Stomach (tissue), 9 donors: ENCODE data around the gene DNAJC25. TPM values are rescaled to one million over a fixed set of nuclear protein-coding genes. Genes with fewer than 3 reads are reported as not detected.

Experiments
- DNase-seq, 2 donors: peaks; one replicate each; pipeline versions ENCODE4 v3.0.0 to v3.0.0-alpha.2; 2013 to 2019
- H3K27ac ChIP-seq, 5 donors: fragments of 200-600 bp in 4 of 5; sonication (generic) in 4 of 5; one replicate each; pipeline ENCODE4 v1.5.1; 2013 to 2019; ENCODE audit warnings: mild to moderate bottlenecking in 1 of 5, moderate library complexity in 1 of 5
- H3K27me3 ChIP-seq, 3 donors: fragments of 200-600 bp; sonication (generic); one replicate each; pipeline ENCODE4 v1.5.1; 2017 to 2019; ENCODE audit warnings: mixed run types in 1 of 3
- H3K36me3 ChIP-seq, 4 donors: fragments of 200-600 bp; sonication (generic); 1 replicate in 3 of 4; 2 replicates in 1 of 4; pipeline ENCODE4 v1.5.1; 2016 to 2019
- H3K4me1 ChIP-seq, 4 donors: fragments of 200-600 bp; sonication (generic); one replicate each; pipeline ENCODE4 v1.5.1; 2016 to 2019
- H3K4me3 ChIP-seq, 4 donors: fragments of 200-600 bp; sonication (generic) in 3 of 4; one replicate each; pipeline ENCODE4 v1.5.1; 2016 to 2019; ENCODE audit warnings: mild to moderate bottlenecking in 1 of 4
- H3K9me3 ChIP-seq, 4 donors: fragments of 200-600 bp; sonication (generic); one replicate each; pipeline ENCODE4 v1.5.1; 2016 to 2019
- EP300 ChIP-seq: sonication (generic); formaldehyde crosslinking; IDR thresholded peaks from one replicate; pipeline ENCODE4 v1.6.1; 2017; ENCODE audit warnings: antibody characterized with exemption
- POLR2A ChIP-seq, 4 donors: fragments of 450-650 bp; IDR thresholded peaks; one replicate each; pipeline ENCODE4 v1.6.1; 2016; ENCODE audit warnings: antibody characterized with exemption in 4 of 4, control low read depth in 2 of 4, mild to moderate bottlenecking in 1 of 4, moderate library complexity in 1 of 4
- POLR2AphosphoS5 ChIP-seq, 3 donors: sonication (generic); formaldehyde crosslinking; IDR thresholded peaks; one replicate each; pipeline ENCODE4 v1.6.1; 2016; ENCODE audit warnings: antibody characterized with exemption in 3 of 3
- WGBS, 5 donors: extraction: QIAGEN DNeasy Blood & Tissue Kit in 3 of 5; methylation state at CpG; one replicate each; pipeline versions ENCODE4 v1.1.5 to v1.1.7; 2013 to 2018; 5-methylcytosine and 5-hydroxymethylcytosine counted together
- intact Hi-C: fragments of 100-400 bp; cut with DNase I; formaldehyde crosslinking; loops from one replicate; pipeline ENCODE4 v1.15.1; 2023; ENCODE audit warnings: low total_unique reads
- polyA plus RNA-seq, 3 donors: library from polyadenylated mRNA; stranded (reverse); fragments of 200-250 nt; gene quantifications; one replicate each; pipeline ENCODE4 v1.2.3, GENCODE V29; 2013
- total RNA-seq, 5 donors: library from RNA; depleted of rRNA; stranded (reverse); fragments of >200 nt; gene quantifications; one replicate each; pipeline versions ENCODE4 v1.1.0 to v1.2.3, GENCODE V29; 2014 to 2016
- TF ChIP-seq, protein P1 (sequence below), 7 experiments: fragments of 450-650 bp in 4 of 7; fragments of 200-600 bp in 3 of 7; sonication (generic) in 3 of 7; IDR thresholded peaks; one replicate each; pipeline ENCODE4 v1.5.1; 2016 to 2019; ENCODE audit warnings: antibody characterized with exemption in 7 of 7, control low read depth in 2 of 7, mild to moderate bottlenecking in 1 of 7
- donor health status: healthy with polysubstance abuse.
- donor health status: Bipolar disorder and iron deficiency.
- donor health status: healthy.

Gene DNAJC25
- total and polyA plus RNA-seq, 8 donors: 1.3 to 44.0 (median 4.7) TPM; not detected in 1

DNA sequence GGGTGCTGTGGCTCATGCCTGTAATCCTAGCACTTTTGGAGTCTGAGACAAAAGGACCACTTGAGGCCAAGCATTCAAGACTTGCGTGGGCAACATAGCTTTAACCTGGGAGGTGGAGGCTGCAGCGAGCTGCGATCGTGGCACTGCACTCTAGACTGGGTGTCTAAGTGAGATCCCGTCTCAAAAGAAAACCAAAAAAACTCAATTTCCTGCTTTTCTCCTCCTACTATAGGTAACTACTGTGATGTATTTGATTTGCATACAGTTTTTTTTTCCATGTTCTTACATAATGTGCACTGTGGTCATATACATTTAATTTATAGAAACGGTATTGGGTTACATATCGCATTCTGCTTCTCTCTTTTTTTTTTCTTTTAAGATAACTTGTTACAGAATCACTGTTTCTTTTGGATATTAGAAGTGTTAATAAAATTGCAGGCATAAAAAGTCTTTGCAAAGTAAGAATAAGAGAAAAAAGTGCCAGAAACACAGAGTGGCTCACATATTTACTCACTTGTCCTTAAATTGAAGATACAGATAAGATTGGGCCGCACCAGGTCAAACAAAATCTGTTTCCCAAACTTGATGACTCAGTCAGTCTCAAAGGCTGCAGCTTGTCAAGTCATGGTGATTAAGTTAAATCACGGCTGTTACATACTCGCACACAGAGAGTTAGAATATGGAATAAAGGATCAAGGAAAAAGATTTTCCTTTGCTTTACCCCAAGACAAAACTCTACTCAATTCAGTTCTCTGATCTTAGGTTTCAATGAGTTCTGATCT lies 29.7 kb upstream of the DNAJC25 start:
- Histone ChIP-seq H3K4me1 (peaks cover 5 to 57% (median 37%) of the 10 kb centered on the region in 4 donors), H3K4me3 (no peak overlapping the region), H3K36me3 (peaks cover 2 to 9% (median 7%) of the 10 kb centered on the region in 4 donors), H3K9me3 (no peaks in the 10 kb centered on the region), H3K27me3 (no peaks in the 10 kb centered on the region), H3K27ac (peak overlapping the region in 4 of 5 donors; percentile 42 to 83 (median 59))
- WGBS, 5 donors: 43 to 49% (median 44%) methylated on average over 10 of the region's 10 CpGs
- DNase-seq: peak in 1 of 2 donors; percentile 55
- intact Hi-C loops: no loop called here
- TF ChIP-seq EP300 (no peak), POLR2AphosphoS5 (IDR thresholded peaks at IDR 0.05) (peak in 2 of 3 donors; percentile 51 to 77)

- Histone ChIP-seq H3K9me3 (no peaks in the 10 kb centered on the region), H3K36me3 (no peaks in the 10 kb centered on the region), H3K27ac (peak overlapping the region; percentile 11 to 83 (median 49)), H3K4me3 (no peak overlapping the region), H3K4me1 (peaks cover 5 to 45% (median 34%) of the 10 kb centered on the region in 4 donors), H3K27me3 (peaks cover 0 to 7% (median 0%) of the 10 kb centered on the region in 3 donors)
- intact Hi-C loops: no loop called here
- 33 to 50% (median 47%) methylated on average over 4 of the region's 4 CpGs for WGBS, 5 donors
- TF ChIP-seq POLR2AphosphoS5 (IDR thresholded peaks at IDR 0.05) (peak in 1 of 3 donors; percentile 49), POLR2A (IDR thresholded peaks at IDR 0.05) (no peak)
- peak in 1 of 2 donors; percentile 34 for DNase-seq
Measured at GRCh38 chr9:111603041-111603440, 28.1 kb upstream of the DNAJC25 start.

DNA sequence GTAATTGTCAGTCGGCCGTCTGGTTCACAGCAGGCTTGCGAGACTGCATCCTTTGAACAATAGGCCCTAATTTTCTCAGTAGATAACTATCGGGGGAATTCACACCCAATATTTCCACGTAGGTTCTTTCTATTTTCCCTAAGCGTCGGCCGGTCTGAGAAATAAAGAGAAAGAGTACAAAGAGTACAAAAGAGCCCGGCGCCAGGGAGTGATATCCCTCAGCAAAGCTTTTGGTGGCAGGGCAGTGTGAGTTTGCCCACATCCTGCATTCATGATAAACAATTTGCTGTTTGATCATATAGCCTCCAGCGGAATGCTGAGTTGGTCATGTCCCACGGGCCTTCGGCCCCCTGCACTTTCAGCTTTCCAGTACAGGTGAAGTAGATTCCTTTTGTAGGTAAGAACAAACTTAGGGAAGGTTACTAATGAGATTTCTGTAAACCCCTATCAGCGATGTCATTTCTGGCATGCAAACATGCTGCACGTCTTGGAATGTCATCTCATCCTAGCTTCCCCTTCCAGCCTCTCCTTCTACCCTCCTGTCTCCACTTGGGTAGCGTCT lies 27.0 kb upstream of the DNAJC25 start:
- H3K9me3 ChIP-seq: no peaks in the 10 kb centered on the region
- peaks cover 0 to 7% (median 0%) of the 10 kb centered on the region in 3 donors for H3K27me3 ChIP-seq
- H3K27ac ChIP-seq: peak overlapping the region in 4 of 5 donors; percentile 48 to 83 (median 60)
- no peak for TF ChIP-seq POLR2A (IDR thresholded peaks at IDR 0.05)
- no peak for TF ChIP-seq POLR2AphosphoS5 (IDR thresholded peaks at IDR 0.05)
- TF ChIP-seq EP300: no peak
- TF ChIP-seq, protein P1, sequence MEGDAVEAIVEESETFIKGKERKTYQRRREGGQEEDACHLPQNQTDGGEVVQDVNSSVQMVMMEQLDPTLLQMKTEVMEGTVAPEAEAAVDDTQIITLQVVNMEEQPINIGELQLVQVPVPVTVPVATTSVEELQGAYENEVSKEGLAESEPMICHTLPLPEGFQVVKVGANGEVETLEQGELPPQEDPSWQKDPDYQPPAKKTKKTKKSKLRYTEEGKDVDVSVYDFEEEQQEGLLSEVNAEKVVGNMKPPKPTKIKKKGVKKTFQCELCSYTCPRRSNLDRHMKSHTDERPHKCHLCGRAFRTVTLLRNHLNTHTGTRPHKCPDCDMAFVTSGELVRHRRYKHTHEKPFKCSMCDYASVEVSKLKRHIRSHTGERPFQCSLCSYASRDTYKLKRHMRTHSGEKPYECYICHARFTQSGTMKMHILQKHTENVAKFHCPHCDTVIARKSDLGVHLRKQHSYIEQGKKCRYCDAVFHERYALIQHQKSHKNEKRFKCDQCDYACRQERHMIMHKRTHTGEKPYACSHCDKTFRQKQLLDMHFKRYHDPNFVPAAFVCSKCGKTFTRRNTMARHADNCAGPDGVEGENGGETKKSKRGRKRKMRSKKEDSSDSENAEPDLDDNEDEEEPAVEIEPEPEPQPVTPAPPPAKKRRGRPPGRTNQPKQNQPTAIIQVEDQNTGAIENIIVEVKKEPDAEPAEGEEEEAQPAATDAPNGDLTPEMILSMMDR (IDR thresholded peaks at IDR 0.05): no peak
- 37 to 60% (median 54%) methylated on average over 16 of the region's 16 CpGs for WGBS, 5 donors
- no peak for DNase-seq
- H3K36me3 ChIP-seq: no peaks in the 10 kb centered on the region
- H3K4me3 ChIP-seq: no peak overlapping the region
- intact Hi-C loops: no loop called here
- peaks cover 5 to 42% (median 27%) of the 10 kb centered on the region in 4 donors for H3K4me1 ChIP-seq

- TF ChIP-seq EP300 (no peak), POLR2AphosphoS5 (IDR thresholded peaks at IDR 0.05) (no peak), POLR2A (IDR thresholded peaks at IDR 0.05) (no peak)
- TF ChIP-seq, protein P1 (IDR thresholded peaks at IDR 0.05): no peak
- H3K9me3 ChIP-seq: no peaks in the 10 kb centered on the region
- no peak overlapping the region for H3K4me3 ChIP-seq
- H3K36me3 ChIP-seq: no peaks in the 10 kb centered on the region
- intact Hi-C loops: no loop called here
- H3K4me1 ChIP-seq: peaks cover 5 to 36% (median 20%) of the 10 kb centered on the region in 4 donors
- no peak overlapping the region for H3K27ac ChIP-seq
- DNase-seq: peak in 1 of 2 donors; percentile 20
- 68 to 82% (median 72%) methylated on average over 9 of the region's 9 CpGs for WGBS, 5 donors
- H3K27me3 ChIP-seq: peaks cover 0 to 7% (median 0%) of the 10 kb centered on the region in 3 donors
Measured at GRCh38 chr9:111605041-111605559, 26.0 kb upstream of the DNAJC25 start.

GRCh38 chr9:111610149-111610548 lies 21.0 kb upstream of the DNAJC25 start:
- intact Hi-C loops: no loop called here
- peaks cover 0 to 18% (median 8%) of the 10 kb centered on the region in 4 donors for H3K4me1 ChIP-seq
- H3K4me3 ChIP-seq: no peak overlapping the region
- H3K9me3 ChIP-seq: no peaks in the 10 kb centered on the region
- DNase-seq: no peak
- peaks cover 0 to 14% (median 0%) of the 10 kb centered on the region in 3 donors for H3K27me3 ChIP-seq
- WGBS, 5 donors: 23 to 40% (median 37%) methylated on average over 5 of the region's 5 CpGs
- peak overlapping the region in 3 of 5 donors; percentile 19 to 62 (median 38) for H3K27ac ChIP-seq
- TF ChIP-seq EP300: no peak
- no peak for TF ChIP-seq POLR2AphosphoS5 (IDR thresholded peaks at IDR 0.05)
- TF ChIP-seq POLR2A (IDR thresholded peaks at IDR 0.05): no peak
- TF ChIP-seq, protein P1 (IDR thresholded peaks at IDR 0.05): no peak
- H3K36me3 ChIP-seq: no peaks in the 10 kb centered on the region
